ENCODE results near the gene SLCO4C1.

SLCO4C1 gene

GRCh38 chr5:102289251-102289899 is 6.7 kb downstream of the SLCO4C1 start:
- no peak overlapping the region for H3K4me3 ChIP-seq (ENCODE audit: low read depth in 1 of 2, low read length in 2 of 2)
- no peak overlapping the region for H3K9ac ChIP-seq (ENCODE audit: low read depth, low read length)
- no peaks in the 10 kb centered on the region for H3K27me3 ChIP-seq (ENCODE audit: insufficient read depth, low read length, poor library complexity)
- ATAC-seq (ENCODE audit: insufficient read depth, low read depth) (no peak), DNase-seq (no peak)
- no peaks in the 10 kb centered on the region for H3K9me3 ChIP-seq (ENCODE audit: insufficient read depth, low read length, severe bottlenecking)
- TF ChIP-seq EZH2 (IDR thresholded peaks at IDR 0.05; ENCODE audit: borderline replicate concordance, low read depth, low read length, severe bottlenecking) (no peak), CTCF (IDR thresholded peaks at IDR 0.05; ENCODE audit: borderline replicate concordance, extremely low read depth, low read length, poor library complexity, severe bottlenecking) (no peak)
- no peak overlapping the region for H3K27ac ChIP-seq (ENCODE audit: low read length)
- H3K4me1 ChIP-seq (ENCODE audit: insufficient read depth, low read length) = no peaks in the 10 kb centered on the region
- H3K79me2 ChIP-seq (ENCODE audit: insufficient read depth, low read length) = no peaks in the 10 kb centered on the region
- H3K36me3 ChIP-seq (ENCODE audit: insufficient read depth, low read length) = no peaks in the 10 kb centered on the region
- no peaks in the 10 kb centered on the region for H4K20me1 ChIP-seq (ENCODE audit: insufficient read depth, low read length)
- no peak overlapping the region for H2AFZ ChIP-seq (ENCODE audit: low read depth, low read length)
- no peak overlapping the region for H3K4me2 ChIP-seq (ENCODE audit: insufficient read depth, low read length)

- Histone ChIP-seq H2AFZ (ENCODE audit: low read depth, low read length) (no peak overlapping the region), H3K9ac (ENCODE audit: low read depth, low read length) (no peak overlapping the region), H3K4me1 (ENCODE audit: insufficient read depth, low read length) (no peaks in the 10 kb centered on the region), H3K9me3 (ENCODE audit: insufficient read depth, low read length, severe bottlenecking) (no peaks in the 10 kb centered on the region), H3K4me2 (ENCODE audit: insufficient read depth, low read length) (no peak overlapping the region), H3K36me3 (ENCODE audit: insufficient read depth, low read length) (no peaks in the 10 kb centered on the region), H4K20me1 (ENCODE audit: insufficient read depth, low read length) (no peaks in the 10 kb centered on the region), H3K27ac (ENCODE audit: low read length) (no peak overlapping the region), H3K27me3 (ENCODE audit: insufficient read depth, low read length, poor library complexity) (no peaks in the 10 kb centered on the region), H3K4me3 (ENCODE audit: low read depth in 1 of 2, low read length in 2 of 2) (no peak overlapping the region), H3K79me2 (ENCODE audit: insufficient read depth, low read length) (no peaks in the 10 kb centered on the region)
- TF ChIP-seq EZH2 (IDR thresholded peaks at IDR 0.05; ENCODE audit: borderline replicate concordance, low read depth, low read length, severe bottlenecking) (no peak), CTCF (IDR thresholded peaks at IDR 0.05; ENCODE audit: borderline replicate concordance, extremely low read depth, low read length, poor library complexity, severe bottlenecking) (no peak)
- ATAC-seq (ENCODE audit: insufficient read depth, low read depth) (no peak), DNase-seq (no peak)
Measured at GRCh38 chr5:102288630-102289029, 7.5 kb downstream of the SLCO4C1 start.

- Histone ChIP-seq H3K27me3 (ENCODE audit: insufficient read depth, low read length, poor library complexity) (no peaks in the 10 kb centered on the region), H2AFZ (ENCODE audit: low read depth, low read length) (no peak overlapping the region), H3K36me3 (ENCODE audit: insufficient read depth, low read length) (no peaks in the 10 kb centered on the region), H3K27ac (ENCODE audit: low read length) (no peak overlapping the region), H3K4me2 (ENCODE audit: insufficient read depth, low read length) (no peak overlapping the region), H3K4me3 (ENCODE audit: low read depth in 1 of 2, low read length in 2 of 2) (no peak overlapping the region), H3K9ac (ENCODE audit: low read depth, low read length) (no peak overlapping the region), H3K9me3 (ENCODE audit: insufficient read depth, low read length, severe bottlenecking) (no peaks in the 10 kb centered on the region), H3K79me2 (ENCODE audit: insufficient read depth, low read length) (no peaks in the 10 kb centered on the region), H3K4me1 (ENCODE audit: insufficient read depth, low read length) (no peaks in the 10 kb centered on the region), H4K20me1 (ENCODE audit: insufficient read depth, low read length) (no peaks in the 10 kb centered on the region)
- no peak for TF ChIP-seq EZH2 (IDR thresholded peaks at IDR 0.05; ENCODE audit: borderline replicate concordance, low read depth, low read length, severe bottlenecking)
- no peak for ATAC-seq (ENCODE audit: insufficient read depth, low read depth)
- DNase-seq = no peak
Measured at GRCh38 chr5:102286476-102286875, 9.6 kb downstream of the SLCO4C1 start.

DNA sequence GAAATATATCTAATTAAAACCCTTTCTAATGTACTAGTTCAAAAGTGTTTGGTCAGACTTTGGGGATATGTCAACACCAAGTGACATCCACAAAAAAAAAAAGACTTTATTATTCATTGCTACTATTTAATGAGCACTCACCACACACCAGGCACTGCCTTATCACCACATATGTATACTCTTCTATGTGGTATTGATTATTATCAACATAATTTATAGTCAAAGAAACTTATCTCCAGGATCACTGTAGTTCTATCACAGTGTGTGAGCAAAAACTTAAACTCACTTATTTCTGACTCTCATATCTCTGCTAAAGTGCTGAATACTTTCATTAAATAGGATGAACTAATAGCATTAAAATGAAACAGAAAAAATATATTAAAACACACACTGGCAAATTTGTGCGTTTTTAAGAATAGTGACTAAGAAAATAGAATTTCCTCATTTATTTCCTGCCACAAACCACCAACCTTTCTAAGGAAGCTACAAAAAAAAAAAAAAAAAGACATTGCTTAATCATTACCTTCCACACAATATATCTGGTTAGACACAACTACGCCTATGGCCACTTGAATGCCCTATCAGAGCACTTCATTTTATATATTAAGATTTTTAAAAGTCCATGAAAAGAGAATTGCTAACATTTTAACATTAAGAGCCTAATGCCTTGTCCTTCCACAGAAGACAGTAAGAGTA is 12.8 kb downstream of the SLCO4C1 start:
- H2AFZ ChIP-seq (ENCODE audit: low read depth, low read length) = no peak overlapping the region
- H3K79me2 ChIP-seq (ENCODE audit: insufficient read depth, low read length) = no peaks in the 10 kb centered on the region
- H3K27ac ChIP-seq (ENCODE audit: low read length) = no peak overlapping the region
- ATAC-seq (ENCODE audit: insufficient read depth, low read depth) (no peak), DNase-seq (no peak)
- H3K36me3 ChIP-seq (ENCODE audit: insufficient read depth, low read length) = no peaks in the 10 kb centered on the region
- no peaks in the 10 kb centered on the region for H3K4me1 ChIP-seq (ENCODE audit: insufficient read depth, low read length)
- H3K27me3 ChIP-seq (ENCODE audit: insufficient read depth, low read length, poor library complexity) = no peaks in the 10 kb centered on the region
- H4K20me1 ChIP-seq (ENCODE audit: insufficient read depth, low read length) = no peaks in the 10 kb centered on the region
- no peak overlapping the region for H3K4me2 ChIP-seq (ENCODE audit: insufficient read depth, low read length)
- no peaks in the 10 kb centered on the region for H3K9me3 ChIP-seq (ENCODE audit: insufficient read depth, low read length, severe bottlenecking)
- H3K9ac ChIP-seq (ENCODE audit: low read depth, low read length) = no peak overlapping the region
- H3K4me3 ChIP-seq (ENCODE audit: low read depth in 1 of 2, low read length in 2 of 2) = no peak overlapping the region
- TF ChIP-seq EZH2 (IDR thresholded peaks at IDR 0.05; ENCODE audit: borderline replicate concordance, low read depth, low read length, severe bottlenecking) = no peak
- no peak for TF ChIP-seq CTCF (IDR thresholded peaks at IDR 0.05; ENCODE audit: borderline replicate concordance, extremely low read depth, low read length, poor library complexity, severe bottlenecking)

Measured in DND-41 (cell line).